MM.1S (cell line): ENCODE measurements around the gene MCOLN2.

ENCODE experiments used
- EZH2 ChIP-seq: fragments of 300-600 bp; sonication (generic); optimal IDR thresholded peaks from 2 replicates; pipeline ENCODE3; 2017; ENCODE audit warnings: low read depth, mild to moderate bottlenecking, antibody characterized with exemption, low read length, mixed read lengths
- EZH2phosphoT487 ChIP-seq: fragments of 300-600 bp; sonication (generic); IDR thresholded peaks from 2 replicates; pipeline ENCODE4 v1.6.1; 2018; ENCODE audit warnings: antibody characterized with exemption, low read length
- TF ChIP-seq, protein P1 (sequence below): fragments of 300-600 bp; sonication (generic); IDR thresholded peaks from 2 replicates; pipeline ENCODE4 v1.5.1; 2016; ENCODE audit warnings: antibody characterized with exemption, low read length, mixed read lengths

GRCh38 chr1:84985365-84985764, 11.5 kb downstream of the MCOLN2 start:
- TF ChIP-seq, protein P1, sequence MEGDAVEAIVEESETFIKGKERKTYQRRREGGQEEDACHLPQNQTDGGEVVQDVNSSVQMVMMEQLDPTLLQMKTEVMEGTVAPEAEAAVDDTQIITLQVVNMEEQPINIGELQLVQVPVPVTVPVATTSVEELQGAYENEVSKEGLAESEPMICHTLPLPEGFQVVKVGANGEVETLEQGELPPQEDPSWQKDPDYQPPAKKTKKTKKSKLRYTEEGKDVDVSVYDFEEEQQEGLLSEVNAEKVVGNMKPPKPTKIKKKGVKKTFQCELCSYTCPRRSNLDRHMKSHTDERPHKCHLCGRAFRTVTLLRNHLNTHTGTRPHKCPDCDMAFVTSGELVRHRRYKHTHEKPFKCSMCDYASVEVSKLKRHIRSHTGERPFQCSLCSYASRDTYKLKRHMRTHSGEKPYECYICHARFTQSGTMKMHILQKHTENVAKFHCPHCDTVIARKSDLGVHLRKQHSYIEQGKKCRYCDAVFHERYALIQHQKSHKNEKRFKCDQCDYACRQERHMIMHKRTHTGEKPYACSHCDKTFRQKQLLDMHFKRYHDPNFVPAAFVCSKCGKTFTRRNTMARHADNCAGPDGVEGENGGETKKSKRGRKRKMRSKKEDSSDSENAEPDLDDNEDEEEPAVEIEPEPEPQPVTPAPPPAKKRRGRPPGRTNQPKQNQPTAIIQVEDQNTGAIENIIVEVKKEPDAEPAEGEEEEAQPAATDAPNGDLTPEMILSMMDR: no peak
- no peak for TF ChIP-seq EZH2phosphoT487
- TF ChIP-seq EZH2: no peak
